Panc1 (cell line): ENCODE data around the gene COL5A2. TPM values are rescaled to one million over a fixed set of nuclear protein-coding genes. Genes with fewer than 3 reads are reported as not detected.

Source experiments
- ATAC-seq: fragments of 200-7000 bp; cut with Tn5 transposase; 2 replicates; pipeline ENCODE4 v1.9.1; 2020; ENCODE audit warnings: mild to moderate bottlenecking, moderate library complexity
- BruUV-seq: library from RNA; stranded (reverse); fragments of 400-500 nt; replicated peaks from 2 replicates; lab custom pipeline; 2021; lab: Mats Ljungman, UMichigan
- CTCF ChIA-PET: fragments of 300-600 bp; sonication (Branson Sonifier 250); formaldehyde crosslinking; loops from one replicate; lab custom pipeline; 2022; ENCODE audit warnings: antibody characterized with exemption; lab: Charles Lee
- POLR2A ChIA-PET: fragments of 300-600 bp; sonication (Branson Sonifier 250); formaldehyde crosslinking; loops from one replicate; lab custom pipeline; 2022; ENCODE audit warnings: antibody characterized with exemption; lab: Charles Lee
- DNase-seq: peaks from one replicate; pipeline ENCODE4 v3.0.0-alpha.2; 2010; ENCODE audit warnings: low read depth, low spot score
- H3K27ac ChIP-seq: 2 replicates; pipeline ENCODE4 v1.5.1; 2011; ENCODE audit warnings: mild to moderate bottlenecking, low read length, inconsistent platforms
- H3K27me3 ChIP-seq: fragments of 200-500 bp; sonication (Bioruptor generic); 2 replicates; pipeline ENCODE4 v1.6.0; 2014; ENCODE audit warnings: low read length, inconsistent platforms; ENCODE audit not compliant: control insufficient read depth, insufficient read depth
- H3K36me3 ChIP-seq: fragments of 200-500 bp; sonication (Bioruptor generic); 2 replicates; pipeline ENCODE4 v1.5.1; 2014; ENCODE audit warnings: inconsistent platforms, mild to moderate bottlenecking, low read length, moderate library complexity; ENCODE audit not compliant: control insufficient read depth, insufficient read depth
- H3K4me1 ChIP-seq: 2 replicates; pipeline ENCODE4 v1.5.1; 2011; ENCODE audit warnings: inconsistent platforms, mild to moderate bottlenecking, low read length, moderate library complexity; ENCODE audit not compliant: control insufficient read depth, insufficient read depth
- H3K4me3 ChIP-seq, 2 experiments: 2 replicates each; pipeline ENCODE4 v1.5.1; 2011 to 2012; ENCODE audit warnings: low read depth in 2 of 2, low read length in 2 of 2, mild to moderate bottlenecking in 2 of 2, inconsistent platforms in 1 of 2, moderate library complexity in 1 of 2
- H3K9me3 ChIP-seq: fragments of 200-500 bp; sonication (Bioruptor generic); 2 replicates; pipeline ENCODE4 v1.5.1; 2014; ENCODE audit warnings: low read depth, mild to moderate bottlenecking, inconsistent platforms, low read length, moderate library complexity; ENCODE audit not compliant: control insufficient read depth, insufficient read depth
- CTCF ChIP-seq: fragments of 450-650 bp; IDR thresholded peaks from 2 replicates; pipeline ENCODE4 v1.5.1; 2017; ENCODE audit warnings: mild to moderate bottlenecking
- POLR2AphosphoS5 ChIP-seq: IDR thresholded peaks from 2 replicates; pipeline ENCODE4 v1.6.1; 2012; ENCODE audit warnings: mild to moderate bottlenecking, low read depth, low read length, moderate library complexity
- SIN3A ChIP-seq: IDR thresholded peaks from 2 replicates; pipeline ENCODE4 v1.6.1; 2012; ENCODE audit warnings: low read depth, mild to moderate bottlenecking, low read length, moderate library complexity, borderline replicate concordance; ENCODE audit not compliant: insufficient read depth
- TCF7L2 ChIP-seq: IDR thresholded peaks from 2 replicates; pipeline ENCODE4 v1.6.1; 2011; ENCODE audit warnings: mild to moderate bottlenecking, low read depth, low read length, inconsistent platforms
- in situ Hi-C: cut with HindIII; loops from 2 replicates; pipeline ENCODE4 v1.10.0; 2016; ENCODE audit warnings: low sequenced_read_pairs, low pct_unique_long_range_greater_than_20kb
- intact Hi-C: fragments of 100-400 bp; cut with micrococcal nuclease; formaldehyde crosslinking; loops from one replicate; pipeline ENCODE4 v1.10.0; 2022; ENCODE audit not compliant: unreplicated experiment
- total RNA-seq: library from RNA; stranded (reverse); gene quantifications from one replicate; pipeline ENCODE4 v1.2.1, GENCODE V29; 2021; ENCODE audit not compliant: unreplicated experiment
- TF ChIP-seq, protein P1 (sequence below), 2 experiments: IDR thresholded peaks; 2 replicates each; pipeline ENCODE4 v1.6.1; 2011 to 2012; ENCODE audit warnings: low read depth in 2 of 2, control low read depth in 1 of 2, low read length in 1 of 2, mild to moderate bottlenecking in 1 of 2, moderate library complexity in 1 of 2; ENCODE audit not compliant: insufficient read depth in 1 of 2

COL5A2 gene
- total RNA-seq, 1 experiment from 2014 or later, result 144 TPM

DNA sequence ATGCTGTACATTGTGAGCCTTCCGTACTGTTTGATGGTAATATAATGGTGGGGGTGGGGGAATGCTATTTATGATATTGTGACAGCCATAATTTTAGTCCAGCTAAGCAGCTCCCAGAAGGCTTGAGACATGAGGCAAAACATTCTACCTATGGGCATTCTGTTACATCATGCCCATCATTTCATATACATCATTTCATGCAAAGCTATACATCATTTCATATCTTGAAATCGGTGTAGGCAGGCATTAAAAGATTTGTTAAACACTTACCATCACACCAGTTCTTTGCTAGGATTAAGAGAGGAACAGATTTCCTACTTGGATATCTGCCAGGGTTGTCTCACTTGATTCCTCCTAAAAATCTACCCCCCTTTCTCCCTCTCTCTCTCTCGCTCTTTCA lies 84.5 kb downstream of the COL5A2 start:
- ATAC-seq (no peak), DNase-seq (no peak)
- no peak for TF ChIP-seq CTCF
- intact Hi-C loops (loop anchor here (2.0 kb wide), 2 partner anchors 194 to 318 kb away; no protein-coding TSS in a partner anchor), in situ Hi-C loops (no loop called here)
- H3K4me1 ChIP-seq, result peaks cover 19% of the 10 kb centered on the region; the same call in 1 of the 2 replicates
- no peaks in the 10 kb centered on the region for H3K9me3 ChIP-seq
- no TSS peak for BruUV-seq
- H3K36me3 ChIP-seq, result peaks cover 12% of the 10 kb centered on the region; the same call in 1 of the 2 replicates
- no peak overlapping the region for H3K4me3 ChIP-seq
- CTCF ChIA-PET, result no interaction called here
- POLR2A ChIA-PET, result no interaction called here
- peak overlapping the region; percentile 62 for H3K27ac ChIP-seq
- H3K27me3 ChIP-seq, result no peaks in the 10 kb centered on the region

- Histone ChIP-seq H3K9me3 (no peaks in the 10 kb centered on the region), H3K4me3 (no peak overlapping the region), H3K27ac (peak overlapping the region; percentile 1; the same call in 1 of the 2 replicates), H3K4me1 (peaks cover 18% of the 10 kb centered on the region; the same call in 1 of the 2 replicates), H3K36me3 (peaks cover 12% of the 10 kb centered on the region; the same call in 1 of the 2 replicates), H3K27me3 (no peaks in the 10 kb centered on the region)
- ATAC-seq, result no peak
- TF ChIP-seq, protein P1, sequence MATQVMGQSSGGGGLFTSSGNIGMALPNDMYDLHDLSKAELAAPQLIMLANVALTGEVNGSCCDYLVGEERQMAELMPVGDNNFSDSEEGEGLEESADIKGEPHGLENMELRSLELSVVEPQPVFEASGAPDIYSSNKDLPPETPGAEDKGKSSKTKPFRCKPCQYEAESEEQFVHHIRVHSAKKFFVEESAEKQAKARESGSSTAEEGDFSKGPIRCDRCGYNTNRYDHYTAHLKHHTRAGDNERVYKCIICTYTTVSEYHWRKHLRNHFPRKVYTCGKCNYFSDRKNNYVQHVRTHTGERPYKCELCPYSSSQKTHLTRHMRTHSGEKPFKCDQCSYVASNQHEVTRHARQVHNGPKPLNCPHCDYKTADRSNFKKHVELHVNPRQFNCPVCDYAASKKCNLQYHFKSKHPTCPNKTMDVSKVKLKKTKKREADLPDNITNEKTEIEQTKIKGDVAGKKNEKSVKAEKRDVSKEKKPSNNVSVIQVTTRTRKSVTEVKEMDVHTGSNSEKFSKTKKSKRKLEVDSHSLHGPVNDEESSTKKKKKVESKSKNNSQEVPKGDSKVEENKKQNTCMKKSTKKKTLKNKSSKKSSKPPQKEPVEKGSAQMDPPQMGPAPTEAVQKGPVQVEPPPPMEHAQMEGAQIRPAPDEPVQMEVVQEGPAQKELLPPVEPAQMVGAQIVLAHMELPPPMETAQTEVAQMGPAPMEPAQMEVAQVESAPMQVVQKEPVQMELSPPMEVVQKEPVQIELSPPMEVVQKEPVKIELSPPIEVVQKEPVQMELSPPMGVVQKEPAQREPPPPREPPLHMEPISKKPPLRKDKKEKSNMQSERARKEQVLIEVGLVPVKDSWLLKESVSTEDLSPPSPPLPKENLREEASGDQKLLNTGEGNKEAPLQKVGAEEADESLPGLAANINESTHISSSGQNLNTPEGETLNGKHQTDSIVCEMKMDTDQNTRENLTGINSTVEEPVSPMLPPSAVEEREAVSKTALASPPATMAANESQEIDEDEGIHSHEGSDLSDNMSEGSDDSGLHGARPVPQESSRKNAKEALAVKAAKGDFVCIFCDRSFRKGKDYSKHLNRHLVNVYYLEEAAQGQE (IDR thresholded peaks at IDR 0.05; ENCODE audit: insufficient read depth in 1 of 2, low read depth in 2 of 2, low read length in 1 of 2), result no peak
- TF ChIP-seq CTCF, result no peak
- TF ChIP-seq POLR2AphosphoS5, result no peak
- no peak for TF ChIP-seq SIN3A
- no peak for TF ChIP-seq TCF7L2
- in situ Hi-C loops (no loop called here), intact Hi-C loops (no loop called here)
- DNase-seq, result no peak
- POLR2A ChIA-PET, result no interaction called here
- BruUV-seq, result no TSS peak
- CTCF ChIA-PET, result no interaction called here
These were observed 86.6 kb downstream of the COL5A2 start for GRCh38 chr2:189092936-189093335.
